HCT116 (cell line): Measurements from ENCODE around the gene C19orf25.

ENCODE experiments used
- EZH2 ChIP-seq: fragments of 200-600 bp; sonication (generic); IDR thresholded peaks from 2 replicates; pipeline ENCODE4 v1.6.1; 2017; ENCODE audit warnings: antibody characterized with exemption, mixed run types
- FOSL1 ChIP-seq: IDR thresholded peaks from 2 replicates; pipeline ENCODE4 v1.6.1; 2012; ENCODE audit warnings: low read depth
- POLR2A ChIP-seq: IDR thresholded peaks from 2 replicates; pipeline ENCODE4 v1.7.0; 2011; ENCODE audit warnings: borderline replicate concordance; ENCODE audit not compliant: insufficient read depth, insufficient read length; ENCODE audit errors: extremely low read depth
- POLR2AphosphoS5 ChIP-seq: IDR thresholded peaks from 2 replicates; pipeline ENCODE4 v1.6.1; 2011; ENCODE audit warnings: mild to moderate bottlenecking, low read depth, low read length, moderate library complexity
- RAD21 ChIP-seq: IDR thresholded peaks from 2 replicates; pipeline ENCODE4 v1.6.1; 2012; ENCODE audit warnings: low read depth, mild to moderate bottlenecking
- SIN3A ChIP-seq: IDR thresholded peaks from 2 replicates; pipeline ENCODE4 v1.6.1; 2012; ENCODE audit warnings: low read depth
- SP1 ChIP-seq: IDR thresholded peaks from 2 replicates; pipeline ENCODE4 v1.6.1; 2012; ENCODE audit warnings: low read depth
- TCF7L2 ChIP-seq: IDR thresholded peaks from 2 replicates; pipeline ENCODE4 v1.7.0; 2011; ENCODE audit warnings: borderline replicate concordance, inconsistent platforms; ENCODE audit not compliant: insufficient read depth, insufficient read length; ENCODE audit errors: extremely low read depth
- YY1 ChIP-seq: IDR thresholded peaks from 2 replicates; pipeline ENCODE4 v1.6.1; 2011; ENCODE audit warnings: low read length, low read depth, moderate library complexity, mild to moderate bottlenecking; ENCODE audit not compliant: insufficient replicate concordance; ENCODE audit errors: extremely low read depth
- TF ChIP-seq, protein P1 (sequence below), 3 experiments: fragments of 200-600 bp in 1 of 3; sonication (generic) in 1 of 3; IDR thresholded peaks in 2 of 3; conservative IDR thresholded peaks in 1 of 3; 2 replicates each; pipeline ENCODE4 v1.5.1; 2012 to 2017; ENCODE audit warnings: low read depth in 2 of 3, low read length in 2 of 3, antibody characterized with exemption in 1 of 3, borderline replicate concordance in 1 of 3, control low read depth in 1 of 3, mild to moderate bottlenecking in 1 of 3, mixed read lengths in 1 of 3, mixed run types in 1 of 3, moderate library complexity in 1 of 3; ENCODE audit not compliant: insufficient read depth in 1 of 3
- TF ChIP-seq, protein P2 (sequence below): IDR thresholded peaks from 2 replicates; pipeline ENCODE4 v1.6.1; 2011; ENCODE audit warnings: mild to moderate bottlenecking, low read length, moderate library complexity; ENCODE audit not compliant: insufficient replicate concordance; ENCODE audit errors: extremely low read depth
- TF ChIP-seq, protein P3 (sequence below): IDR thresholded peaks from 2 replicates; pipeline ENCODE4 v1.6.1; 2012

DNA sequence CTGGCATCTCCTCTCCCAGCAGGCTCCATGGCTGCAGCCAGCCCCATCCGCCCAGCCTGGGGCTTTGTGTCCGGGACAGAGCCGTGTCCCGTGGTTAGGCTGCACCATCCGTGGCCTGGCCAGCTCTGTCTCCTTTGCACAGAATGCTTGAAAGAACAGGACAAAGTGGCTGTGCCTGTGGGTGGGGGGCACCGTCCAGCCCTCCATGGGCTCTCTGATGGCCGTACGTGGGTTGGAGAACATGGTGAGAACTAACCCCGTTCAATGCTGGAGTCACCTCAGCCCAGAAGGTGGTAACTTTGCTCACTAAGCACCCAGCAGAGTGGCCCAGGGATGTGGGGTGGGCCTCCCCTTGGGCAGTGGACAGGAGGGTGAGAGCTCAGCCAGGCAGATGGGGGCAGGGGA is 38.0 kb downstream of the C19orf25 start:
- no peak for TF ChIP-seq SP1
- no peak for TF ChIP-seq POLR2A
- TF ChIP-seq, protein P1, sequence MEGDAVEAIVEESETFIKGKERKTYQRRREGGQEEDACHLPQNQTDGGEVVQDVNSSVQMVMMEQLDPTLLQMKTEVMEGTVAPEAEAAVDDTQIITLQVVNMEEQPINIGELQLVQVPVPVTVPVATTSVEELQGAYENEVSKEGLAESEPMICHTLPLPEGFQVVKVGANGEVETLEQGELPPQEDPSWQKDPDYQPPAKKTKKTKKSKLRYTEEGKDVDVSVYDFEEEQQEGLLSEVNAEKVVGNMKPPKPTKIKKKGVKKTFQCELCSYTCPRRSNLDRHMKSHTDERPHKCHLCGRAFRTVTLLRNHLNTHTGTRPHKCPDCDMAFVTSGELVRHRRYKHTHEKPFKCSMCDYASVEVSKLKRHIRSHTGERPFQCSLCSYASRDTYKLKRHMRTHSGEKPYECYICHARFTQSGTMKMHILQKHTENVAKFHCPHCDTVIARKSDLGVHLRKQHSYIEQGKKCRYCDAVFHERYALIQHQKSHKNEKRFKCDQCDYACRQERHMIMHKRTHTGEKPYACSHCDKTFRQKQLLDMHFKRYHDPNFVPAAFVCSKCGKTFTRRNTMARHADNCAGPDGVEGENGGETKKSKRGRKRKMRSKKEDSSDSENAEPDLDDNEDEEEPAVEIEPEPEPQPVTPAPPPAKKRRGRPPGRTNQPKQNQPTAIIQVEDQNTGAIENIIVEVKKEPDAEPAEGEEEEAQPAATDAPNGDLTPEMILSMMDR (IDR thresholded peaks at IDR 0.05 in 2 of 3, conservative IDR thresholded peaks at IDR 0.05 in 1 of 3; ENCODE audit: borderline replicate concordance in 1 of 3, insufficient read depth in 1 of 3, low read depth in 2 of 3, low read length in 2 of 3), result no peak
- TF ChIP-seq EZH2, result no peak
- no peak for TF ChIP-seq POLR2AphosphoS5
- TF ChIP-seq, protein P2, sequence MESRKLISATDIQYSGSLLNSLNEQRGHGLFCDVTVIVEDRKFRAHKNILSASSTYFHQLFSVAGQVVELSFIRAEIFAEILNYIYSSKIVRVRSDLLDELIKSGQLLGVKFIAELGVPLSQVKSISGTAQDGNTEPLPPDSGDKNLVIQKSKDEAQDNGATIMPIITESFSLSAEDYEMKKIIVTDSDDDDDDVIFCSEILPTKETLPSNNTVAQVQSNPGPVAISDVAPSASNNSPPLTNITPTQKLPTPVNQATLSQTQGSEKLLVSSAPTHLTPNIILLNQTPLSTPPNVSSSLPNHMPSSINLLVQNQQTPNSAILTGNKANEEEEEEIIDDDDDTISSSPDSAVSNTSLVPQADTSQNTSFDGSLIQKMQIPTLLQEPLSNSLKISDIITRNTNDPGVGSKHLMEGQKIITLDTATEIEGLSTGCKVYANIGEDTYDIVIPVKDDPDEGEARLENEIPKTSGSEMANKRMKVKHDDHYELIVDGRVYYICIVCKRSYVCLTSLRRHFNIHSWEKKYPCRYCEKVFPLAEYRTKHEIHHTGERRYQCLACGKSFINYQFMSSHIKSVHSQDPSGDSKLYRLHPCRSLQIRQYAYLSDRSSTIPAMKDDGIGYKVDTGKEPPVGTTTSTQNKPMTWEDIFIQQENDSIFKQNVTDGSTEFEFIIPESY, result no peak
- no peak for TF ChIP-seq YY1
- TF ChIP-seq TCF7L2, result no peak
- TF ChIP-seq RAD21, result no peak
- TF ChIP-seq, protein P3, sequence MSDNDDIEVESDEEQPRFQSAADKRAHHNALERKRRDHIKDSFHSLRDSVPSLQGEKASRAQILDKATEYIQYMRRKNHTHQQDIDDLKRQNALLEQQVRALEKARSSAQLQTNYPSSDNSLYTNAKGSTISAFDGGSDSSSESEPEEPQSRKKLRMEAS, result no peak
- no peak for TF ChIP-seq SIN3A
- no peak for TF ChIP-seq FOSL1
